Large intestine (tissue), 3 donors: ENCODE data around the gene C1QTNF5. TPM values are rescaled to one million over a fixed set of nuclear protein-coding genes. Genes with fewer than 3 reads are reported as not detected.

Experiments used
- DNase-seq, 2 donors: peaks; one replicate each; pipeline versions ENCODE4 v3.0.0 to v3.0.0-alpha.2; 2013
- H3K27ac ChIP-seq: one replicate; pipeline ENCODE4 v1.5.1; 2013; ENCODE audit warnings: low read length
- H3K27me3 ChIP-seq: 2 replicates; pipeline ENCODE4 v1.6.1; 2013; ENCODE audit warnings: low read length; ENCODE audit not compliant: control insufficient read depth, insufficient read depth
- H3K36me3 ChIP-seq: 2 replicates; pipeline ENCODE4 v1.6.1; 2013; ENCODE audit warnings: low read length; ENCODE audit not compliant: control insufficient read depth, insufficient read depth
- H3K4me1 ChIP-seq: one replicate; pipeline ENCODE4 v1.6.1; 2013; ENCODE audit warnings: low read length; ENCODE audit not compliant: control insufficient read depth, insufficient read depth
- H3K4me3 ChIP-seq: one replicate; pipeline ENCODE4 v1.5.1; 2013; ENCODE audit warnings: low read length
- H3K9me3 ChIP-seq: one replicate; pipeline ENCODE4 v1.6.1; 2013; ENCODE audit warnings: mild to moderate bottlenecking, low read depth, low read length, moderate library complexity; ENCODE audit not compliant: control insufficient read depth
- WGBS: methylation state at CpG from one replicate; pipeline ENCODE4 v1.1.5; 2013; ENCODE audit warnings: low lambda C conversion rate; ENCODE audit not compliant: insufficient coverage; 5-methylcytosine and 5-hydroxymethylcytosine counted together
- polyA plus RNA-seq: library from polyadenylated mRNA; unstranded; fragments of 120-200 nt; gene quantifications from one replicate; pipeline ENCODE4 v1.2.1, GENCODE V29; 2013

Gene C1QTNF5
- polyA plus RNA-seq, 1 donor = 19.5 TPM

DNA sequence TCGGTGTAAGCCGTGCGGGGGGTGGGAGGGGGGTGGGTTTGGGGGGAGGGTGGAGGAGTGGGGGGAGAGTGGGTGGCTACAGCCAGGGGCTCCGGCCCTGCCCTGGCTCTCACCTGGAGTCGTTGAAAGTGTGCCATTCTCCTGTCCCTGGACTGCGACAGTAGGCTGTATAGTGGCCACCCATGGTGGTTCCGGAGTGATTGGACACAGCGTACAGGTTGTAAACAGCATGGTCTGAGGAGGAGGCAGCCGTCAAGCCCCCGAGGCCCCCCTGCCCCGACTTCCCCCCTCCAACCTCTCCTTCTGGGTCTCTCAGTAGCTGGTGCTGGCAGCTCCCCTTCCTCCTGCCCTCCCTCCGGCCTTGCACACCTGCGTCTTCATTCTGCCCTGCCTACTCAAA, 16.4 kb upstream of the C1QTNF5 start:
- H3K4me1 ChIP-seq = peaks cover 30% of the 10 kb centered on the region
- H3K9me3 ChIP-seq = no peaks in the 10 kb centered on the region
- no peaks in the 10 kb centered on the region for H3K27me3 ChIP-seq
- no CpG with 5 or more reads among the region's 13 CpGs for WGBS
- H3K27ac ChIP-seq = no peak overlapping the region
- H3K36me3 ChIP-seq = peaks cover 9% of the 10 kb centered on the region
- DNase-seq = no peak
- peak overlapping the region; percentile 51 for H3K4me3 ChIP-seq

- H3K27ac ChIP-seq = peak overlapping the region; percentile 52
- peak overlapping the region; percentile 51 for H3K4me3 ChIP-seq
- H3K9me3 ChIP-seq = no peaks in the 10 kb centered on the region
- DNase-seq = peak; percentile 74 to 80
- peaks cover 24% of the 10 kb centered on the region for H3K4me1 ChIP-seq
- no peaks in the 10 kb centered on the region for H3K27me3 ChIP-seq
- no CpG with 5 or more reads among the region's 54 CpGs for WGBS
- H3K36me3 ChIP-seq = peaks cover 9% of the 10 kb centered on the region
Observed at GRCh38 chr11:119356349-119357031, 15.8 kb upstream of the C1QTNF5 start.

GRCh38 chr11:119355091-119355843, 14.6 kb upstream of the C1QTNF5 start:
- Histone ChIP-seq H3K36me3 (peaks cover 9% of the 10 kb centered on the region), H3K27me3 (no peaks in the 10 kb centered on the region), H3K9me3 (no peaks in the 10 kb centered on the region), H3K27ac (no peak overlapping the region), H3K4me1 (peaks cover 15% of the 10 kb centered on the region), H3K4me3 (no peak overlapping the region)
- DNase-seq = no peak
- no CpG with 5 or more reads among the region's 9 CpGs for WGBS

- Histone ChIP-seq H3K27me3 (no peaks in the 10 kb centered on the region), H3K27ac (peak overlapping the region; percentile 16), H3K36me3 (no peaks in the 10 kb centered on the region), H3K9me3 (no peaks in the 10 kb centered on the region), H3K4me3 (no peak overlapping the region), H3K4me1 (peaks cover 12% of the 10 kb centered on the region)
- peak; percentile 86 to 92 for DNase-seq
- no CpG with 5 or more reads among the region's 4 CpGs for WGBS
Observed at GRCh38 chr11:119352857-119353260, 12.2 kb upstream of the C1QTNF5 start.

DNA sequence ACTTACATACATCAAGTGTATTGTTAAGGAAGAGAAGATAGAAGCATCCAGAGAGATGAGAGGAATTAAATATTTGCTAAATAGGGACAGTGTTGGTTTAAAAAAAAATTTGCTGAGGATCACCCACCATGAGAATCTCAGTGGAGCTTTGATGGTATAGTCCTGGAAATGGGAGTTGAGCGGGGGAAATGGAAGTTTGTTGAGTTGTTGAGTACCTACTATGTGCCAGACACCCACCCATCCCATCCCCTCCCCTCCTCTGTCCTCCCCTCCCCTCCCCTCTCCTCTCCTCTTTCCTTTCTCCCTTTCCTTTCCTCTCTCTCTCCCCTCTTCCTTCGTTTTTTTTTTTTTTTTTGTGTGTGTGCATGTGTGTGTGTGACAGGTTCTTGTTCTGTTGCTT, 10.5 kb upstream of the C1QTNF5 start:
- WGBS = 40% methylated on average over 1 of the region's 2 CpGs
- H3K27me3 ChIP-seq = no peaks in the 10 kb centered on the region
- H3K9me3 ChIP-seq = no peaks in the 10 kb centered on the region
- peaks cover 12% of the 10 kb centered on the region for H3K4me1 ChIP-seq
- DNase-seq = no peak
- H3K4me3 ChIP-seq = no peak overlapping the region
- no peak overlapping the region for H3K27ac ChIP-seq
- H3K36me3 ChIP-seq = no peaks in the 10 kb centered on the region

GRCh38 chr11:119350302-119350701, 9.6 kb upstream of the C1QTNF5 start:
- no peak for DNase-seq
- H3K36me3 ChIP-seq = no peaks in the 10 kb centered on the region
- H3K9me3 ChIP-seq = no peaks in the 10 kb centered on the region
- H3K4me1 ChIP-seq = peaks cover 12% of the 10 kb centered on the region
- H3K27ac ChIP-seq = no peak overlapping the region
- no peaks in the 10 kb centered on the region for H3K27me3 ChIP-seq
- whole genome bisulfite sequencing = no CpG with 5 or more reads among the region's 6 CpGs
- no peak overlapping the region for H3K4me3 ChIP-seq

GRCh38 chr11:119347940-119348605, 7.4 kb upstream of the C1QTNF5 start:
- WGBS = no CpG with 5 or more reads among the region's 16 CpGs
- no peak for DNase-seq
- Histone ChIP-seq H3K4me3 (no peak overlapping the region), H3K36me3 (no peaks in the 10 kb centered on the region), H3K27ac (no peak overlapping the region), H3K4me1 (peaks cover 5% of the 10 kb centered on the region), H3K27me3 (no peaks in the 10 kb centered on the region), H3K9me3 (no peaks in the 10 kb centered on the region)

DNA sequence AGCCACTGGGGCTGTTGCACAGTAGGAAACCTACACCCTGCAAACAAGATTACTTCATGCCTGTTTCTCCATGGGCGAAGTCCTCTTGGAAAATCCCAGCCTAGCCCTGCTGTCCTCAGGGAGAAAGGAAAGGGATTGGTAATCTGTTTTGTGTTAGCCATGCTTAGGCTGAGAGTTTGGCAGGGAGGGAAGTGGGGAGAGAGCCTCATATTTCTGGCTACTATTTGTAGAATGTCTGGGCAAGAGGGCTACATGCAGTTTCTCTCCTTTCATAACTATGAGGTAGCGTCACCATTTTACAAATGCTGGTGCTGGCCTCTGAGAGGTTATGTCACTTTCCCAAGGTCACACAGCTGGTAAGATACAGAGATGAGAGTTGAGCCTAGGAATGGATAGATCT, 6.6 kb upstream of the C1QTNF5 start:
- Histone ChIP-seq H3K36me3 (no peaks in the 10 kb centered on the region), H3K27me3 (peaks cover 2% of the 10 kb centered on the region), H3K4me1 (no peaks in the 10 kb centered on the region), H3K9me3 (no peaks in the 10 kb centered on the region), H3K4me3 (no peak overlapping the region), H3K27ac (no peak overlapping the region)
- no CpG with 5 or more reads among the region's 2 CpGs for WGBS
- DNase-seq = peak in 1 of 2 donors; percentile 65

DNA sequence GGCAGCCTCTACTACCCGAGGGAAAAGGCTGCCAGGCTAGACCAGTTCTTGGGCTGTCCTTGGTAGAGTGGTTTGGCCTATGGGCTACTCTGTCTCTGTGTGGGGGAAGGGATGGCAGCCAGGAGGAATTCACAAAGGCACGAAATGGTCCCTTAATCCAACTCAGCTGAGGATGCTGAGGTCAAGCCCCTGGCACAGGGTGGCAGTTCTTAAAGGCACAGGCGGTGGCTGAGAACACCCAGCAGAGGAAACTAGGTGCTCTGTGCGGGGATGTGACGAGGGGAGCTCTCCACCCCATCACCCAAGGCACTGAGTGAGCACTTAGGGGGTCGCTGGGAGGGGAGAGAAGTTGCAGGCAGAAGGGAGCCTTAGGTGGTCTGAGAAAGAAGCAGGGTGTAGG, 5.9 kb upstream of the C1QTNF5 start, which contains the start of gene MFRP:
Gene MFRP, minus strand, starts transcription at position 101 of the 400 bp plus-strand sequence. CDS start 192 bp downstream, outside the sequence.
- no CpG with 5 or more reads among the region's 6 CpGs for WGBS
- H3K27ac ChIP-seq = no peak within 1 kb of the TSS
- DNase-seq = no peak

DNA sequence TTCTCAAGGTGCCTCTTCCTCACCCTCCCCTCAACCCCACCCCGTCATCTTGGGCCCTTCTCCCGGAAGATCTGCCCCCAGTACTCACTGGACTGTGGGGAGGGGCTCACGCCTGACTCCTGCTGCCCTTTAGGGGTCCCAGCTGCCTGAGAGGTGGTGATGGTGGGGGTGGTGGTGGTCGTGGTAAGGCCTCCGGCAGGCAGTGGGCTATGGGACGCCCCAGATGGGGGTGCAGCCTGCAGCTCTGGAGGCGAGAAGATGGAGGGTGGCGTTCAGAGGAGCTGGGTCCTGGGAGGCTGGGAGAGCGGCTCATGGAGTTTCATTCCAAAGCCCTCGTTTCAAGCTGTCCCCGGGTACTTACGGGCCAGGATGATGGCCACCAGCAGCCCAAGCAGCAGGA, 5.0 kb upstream of the C1QTNF5 start:
- Histone ChIP-seq H3K4me3 (no peak overlapping the region), H3K27me3 (peaks cover 11% of the 10 kb centered on the region), H3K27ac (no peak overlapping the region), H3K36me3 (no peaks in the 10 kb centered on the region), H3K9me3 (no peaks in the 10 kb centered on the region), H3K4me1 (peaks cover 9% of the 10 kb centered on the region)
- WGBS = no CpG with 5 or more reads among the region's 12 CpGs
- no peak for DNase-seq

More for the DNA sequence above, 5.9 kb upstream of the C1QTNF5 start, which contains the start of gene MFRP:
- Histone ChIP-seq H3K4me1 (peaks cover under 1% of the 10 kb centered on the region), H3K9me3 (no peaks in the 10 kb centered on the region), H3K27me3 (peaks cover 2% of the 10 kb centered on the region), H3K4me3 (no peak within 1 kb of the TSS), H3K36me3 (no peaks in the 10 kb centered on the region)
